ENCODE measurements around the gene CELF2. TPM values are rescaled to one million over a fixed set of nuclear protein-coding genes. Genes with fewer than 3 reads are reported as not detected.

Gene CELF2
- total and polyA plus RNA-seq, 7 donors: 6.0 to 83.1 (median 48.9) TPM

DNA sequence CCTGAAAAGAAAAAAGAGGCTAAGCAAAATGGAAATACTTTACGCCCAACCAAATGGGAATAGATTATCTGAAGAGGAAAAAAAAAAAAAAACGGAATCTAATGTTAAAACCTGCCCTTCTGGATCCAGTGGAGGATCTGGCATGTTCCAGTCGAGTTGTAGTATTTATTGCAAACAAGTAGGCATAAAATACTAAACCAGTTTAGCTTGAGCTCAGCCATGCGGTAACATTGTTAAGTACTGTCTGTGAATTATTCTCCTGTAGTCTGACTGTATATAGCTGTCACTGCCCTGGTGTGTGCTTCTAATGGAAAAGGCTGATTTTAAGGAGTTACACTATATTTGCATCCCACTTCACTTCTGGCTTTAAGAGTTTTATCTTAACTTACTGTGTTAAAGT lies 40.3 kb downstream of the CELF2 start:
- Histone ChIP-seq H3K9me3 (no peaks in the 10 kb centered on the region), H3K4me3 (no peak overlapping the region), H3K27me3 (no peaks in the 10 kb centered on the region), H3K27ac (no peak overlapping the region), H3K4me1 (peaks cover 0 to 11% (median 0%) of the 10 kb centered on the region in 4 donors), H3K36me3 (no peaks in the 10 kb centered on the region)
- TF ChIP-seq POLR2AphosphoS5 (IDR thresholded peaks at IDR 0.05) (no peak), POLR2A (IDR thresholded peaks at IDR 0.05) (no peak), EP300 (IDR thresholded peaks at IDR 0.05) (no peak)
- TF ChIP-seq, protein P1, sequence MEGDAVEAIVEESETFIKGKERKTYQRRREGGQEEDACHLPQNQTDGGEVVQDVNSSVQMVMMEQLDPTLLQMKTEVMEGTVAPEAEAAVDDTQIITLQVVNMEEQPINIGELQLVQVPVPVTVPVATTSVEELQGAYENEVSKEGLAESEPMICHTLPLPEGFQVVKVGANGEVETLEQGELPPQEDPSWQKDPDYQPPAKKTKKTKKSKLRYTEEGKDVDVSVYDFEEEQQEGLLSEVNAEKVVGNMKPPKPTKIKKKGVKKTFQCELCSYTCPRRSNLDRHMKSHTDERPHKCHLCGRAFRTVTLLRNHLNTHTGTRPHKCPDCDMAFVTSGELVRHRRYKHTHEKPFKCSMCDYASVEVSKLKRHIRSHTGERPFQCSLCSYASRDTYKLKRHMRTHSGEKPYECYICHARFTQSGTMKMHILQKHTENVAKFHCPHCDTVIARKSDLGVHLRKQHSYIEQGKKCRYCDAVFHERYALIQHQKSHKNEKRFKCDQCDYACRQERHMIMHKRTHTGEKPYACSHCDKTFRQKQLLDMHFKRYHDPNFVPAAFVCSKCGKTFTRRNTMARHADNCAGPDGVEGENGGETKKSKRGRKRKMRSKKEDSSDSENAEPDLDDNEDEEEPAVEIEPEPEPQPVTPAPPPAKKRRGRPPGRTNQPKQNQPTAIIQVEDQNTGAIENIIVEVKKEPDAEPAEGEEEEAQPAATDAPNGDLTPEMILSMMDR (IDR thresholded peaks at IDR 0.05): no peak
- no peak for DNase-seq
- intact Hi-C loops (cut with DNase I): no loop called here
- 55 to 78% methylated on average over 4 of the region's 4 CpGs for WGBS, 2 donors

DNA sequence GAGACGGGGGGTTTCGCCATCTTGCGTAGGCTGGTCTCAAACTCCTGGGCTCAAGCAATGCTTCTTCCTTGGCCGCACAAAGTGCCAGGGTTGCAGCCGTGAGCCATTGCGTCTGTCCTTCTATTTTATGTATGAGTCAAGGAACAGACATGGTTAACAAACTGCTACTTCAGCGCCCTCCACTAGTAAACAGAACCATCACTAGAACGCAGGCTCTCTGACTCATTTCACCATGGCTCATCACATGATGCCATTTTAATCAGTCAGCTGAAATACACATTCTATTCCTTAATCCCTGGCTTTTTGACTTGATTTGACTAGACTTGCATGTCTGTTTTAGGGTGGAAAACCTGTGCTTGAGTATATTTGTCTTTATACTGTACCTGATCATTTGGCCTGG lies 41.3 kb downstream of the CELF2 start:
- TF ChIP-seq POLR2A (IDR thresholded peaks at IDR 0.05) (no peak), POLR2AphosphoS5 (IDR thresholded peaks at IDR 0.05) (no peak), EP300 (IDR thresholded peaks at IDR 0.05) (no peak)
- TF ChIP-seq, protein P1 (IDR thresholded peaks at IDR 0.05): no peak
- Histone ChIP-seq H3K4me3 (no peak overlapping the region), H3K27me3 (no peaks in the 10 kb centered on the region), H3K27ac (no peak overlapping the region), H3K9me3 (no peaks in the 10 kb centered on the region), H3K36me3 (no peaks in the 10 kb centered on the region), H3K4me1 (peaks cover 0 to 11% (median 0%) of the 10 kb centered on the region in 4 donors)
- 91 to 92% methylated on average over 8 of the region's 8 CpGs for WGBS, 2 donors
- no peak for DNase-seq
- intact Hi-C loops (cut with DNase I): no loop called here

GRCh38 chr10:11063856-11064255 lies 46.2 kb downstream of the CELF2 start:
- peaks cover 0 to 7% (median 0%) of the 10 kb centered on the region in 4 donors for H3K4me1 ChIP-seq
- H3K27me3 ChIP-seq: no peaks in the 10 kb centered on the region
- no peak overlapping the region for H3K27ac ChIP-seq
- DNase-seq: no peak
- intact Hi-C loops (cut with DNase I): no loop called here
- H3K9me3 ChIP-seq: no peaks in the 10 kb centered on the region
- H3K36me3 ChIP-seq: no peaks in the 10 kb centered on the region
- TF ChIP-seq, protein P1 (IDR thresholded peaks at IDR 0.05): no peak
- no peak for TF ChIP-seq POLR2AphosphoS5 (IDR thresholded peaks at IDR 0.05)
- TF ChIP-seq POLR2A (IDR thresholded peaks at IDR 0.05): no peak
- no peak for TF ChIP-seq EP300 (IDR thresholded peaks at IDR 0.05)
- 78 to 87% methylated on average over 5 of the region's 5 CpGs for WGBS, 2 donors
- no peak overlapping the region for H3K4me3 ChIP-seq

DNA sequence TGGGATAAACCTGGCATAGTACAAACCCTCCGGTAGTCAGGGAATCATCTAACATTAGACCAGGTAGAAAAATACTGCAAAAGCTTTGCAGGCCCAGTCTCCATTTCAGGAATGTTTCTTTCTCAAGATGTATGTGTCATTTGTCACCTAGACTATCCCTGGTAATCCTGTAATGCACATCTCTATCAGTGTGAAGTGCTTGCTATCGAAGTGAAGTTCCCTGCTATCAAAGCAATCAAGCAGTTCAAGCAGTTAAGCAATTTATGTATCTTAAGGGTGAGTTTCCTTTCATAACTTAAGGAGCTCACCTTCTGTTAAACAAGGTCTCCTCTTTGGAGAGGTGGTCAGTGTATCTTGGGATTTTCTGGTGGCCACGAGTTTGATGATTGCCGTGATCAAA lies 47.2 kb downstream of the CELF2 start:
- no peaks in the 10 kb centered on the region for H3K4me1 ChIP-seq
- TF ChIP-seq EP300 (IDR thresholded peaks at IDR 0.05) (no peak), POLR2AphosphoS5 (IDR thresholded peaks at IDR 0.05) (no peak), POLR2A (IDR thresholded peaks at IDR 0.05) (no peak)
- TF ChIP-seq, protein P1 (IDR thresholded peaks at IDR 0.05): no peak
- H3K9me3 ChIP-seq: no peaks in the 10 kb centered on the region
- no peak overlapping the region for H3K27ac ChIP-seq
- no peaks in the 10 kb centered on the region for H3K27me3 ChIP-seq
- intact Hi-C loops (cut with DNase I): no loop called here
- no peaks in the 10 kb centered on the region for H3K36me3 ChIP-seq
- H3K4me3 ChIP-seq: no peak overlapping the region
- WGBS, 2 donors: 90 to 94% methylated on average over 4 of the region's 4 CpGs
- DNase-seq: no peak

DNA sequence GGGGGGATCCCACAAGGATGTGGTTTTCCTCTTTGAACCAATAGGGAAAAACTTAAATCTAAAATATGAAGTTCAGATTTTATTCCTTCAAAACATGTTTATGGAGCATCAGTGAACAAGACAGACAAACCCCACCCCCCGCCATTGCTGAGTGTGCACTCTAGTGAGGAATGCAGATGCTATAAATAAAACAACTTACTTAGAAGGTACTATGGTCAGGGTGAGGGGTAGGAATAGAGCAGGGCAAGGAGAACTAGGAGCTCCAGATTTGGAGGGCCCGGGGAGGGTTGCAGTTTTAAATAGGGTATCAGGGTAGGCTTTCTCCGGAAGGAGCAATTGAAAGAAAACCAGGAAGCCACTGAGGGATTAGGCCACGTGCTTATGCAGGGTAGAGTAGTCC lies 47.9 kb downstream of the CELF2 start:
- WGBS, 2 donors: 94 to 95% methylated on average over 4 of the region's 4 CpGs
- DNase-seq: no peak
- H3K4me3 ChIP-seq: no peak overlapping the region
- TF ChIP-seq EP300 (IDR thresholded peaks at IDR 0.05): no peak
- TF ChIP-seq, protein P1 (IDR thresholded peaks at IDR 0.05): no peak
- no peak for TF ChIP-seq POLR2A (IDR thresholded peaks at IDR 0.05)
- TF ChIP-seq POLR2AphosphoS5 (IDR thresholded peaks at IDR 0.05): no peak
- intact Hi-C loops (cut with DNase I): no loop called here
- H3K36me3 ChIP-seq: no peaks in the 10 kb centered on the region
- H3K4me1 ChIP-seq: no peaks in the 10 kb centered on the region
- no peaks in the 10 kb centered on the region for H3K9me3 ChIP-seq
- H3K27ac ChIP-seq: no peak overlapping the region
- H3K27me3 ChIP-seq: no peaks in the 10 kb centered on the region

Data from sigmoid colon (tissue), 7 donors.